Activated T-helper 2 cell treated with anti-CD3 and anti-CD28 coated beads, Interferon-gamma antibody, Interleukin-2, Interleukin-4, amounts not matched to agents 10 μg/mL and 5 μg/mL and 100 μg/mL, durations not matched to agents 14 hours and 24 hours and 36 hours (primary cell): ENCODE measurements around the gene KCNE3. TPM values are rescaled to one million over a fixed set of nuclear protein-coding genes. Genes with fewer than 3 reads are reported as not detected.
"Not testable (repeated sequence)": the region's sequence is repeated elsewhere in the genome, so short reads cannot be mapped to it uniquely, and the experiment has no call there.

ENCODE experiments used
- DNase-seq: peaks from one replicate; pipeline ENCODE4 v3.0.0; 2021; ENCODE audit warnings: low spot score
- H3K27ac Mint-ChIP-seq: one replicate; pipeline ENCODE4 v1.8.0; 2021; ENCODE audit warnings: mixed read lengths
- H3K27me3 Mint-ChIP-seq: one replicate; pipeline ENCODE4 v1.8.0; 2021; ENCODE audit warnings: low read depth, mixed read lengths
- H3K36me3 Mint-ChIP-seq: one replicate; pipeline ENCODE4 v1.8.0; 2021; ENCODE audit warnings: low read depth, mixed read lengths
- H3K4me1 Mint-ChIP-seq: one replicate; pipeline ENCODE4 v1.8.0; 2021; ENCODE audit warnings: low read depth, mixed read lengths
- H3K4me3 Mint-ChIP-seq: one replicate; pipeline ENCODE4 v1.8.0; 2021; ENCODE audit warnings: low read depth, mild to moderate bottlenecking, moderate library complexity, mixed read lengths
- H3K9me3 Mint-ChIP-seq: one replicate; pipeline ENCODE4 v1.8.0; 2021; ENCODE audit warnings: mixed read lengths
- intact Hi-C: fragments of 100-400 bp; cut with micrococcal nuclease; formaldehyde crosslinking; loops from one replicate; pipeline ENCODE4 v1.15.1; 2023
- total RNA-seq: library from RNA; stranded (reverse); gene quantifications from 2 replicates; pipeline ENCODE4 v1.2.3, GENCODE V29; 2022

KCNE3 gene
- total RNA-seq, 1 donor from 2014 or later, result not detected

DNA sequence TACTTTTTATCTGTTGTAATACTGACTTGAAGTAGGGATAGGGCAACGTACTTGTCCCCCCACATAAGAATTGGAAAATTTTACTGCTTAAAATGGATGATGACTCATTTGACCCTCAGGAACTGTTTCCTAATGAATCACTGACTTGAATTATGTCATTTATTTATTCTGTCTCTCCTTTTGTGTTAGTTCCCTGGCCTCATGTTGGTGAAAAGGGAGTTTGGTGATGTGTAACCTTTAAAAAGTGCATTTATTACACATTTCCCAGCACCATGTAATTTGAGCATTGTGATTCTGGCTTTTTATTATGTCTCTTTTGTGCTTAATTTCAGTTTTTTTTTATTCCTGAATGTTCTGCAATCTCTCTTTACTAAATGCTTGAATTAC lies 48.8 kb downstream of the KCNE3 start:
- no peak overlapping the region for H3K4me3 Mint-ChIP-seq
- no peaks in the 10 kb centered on the region for H3K36me3 Mint-ChIP-seq
- H3K27ac Mint-ChIP-seq, result peak overlapping the region; percentile 82
- H3K9me3 Mint-ChIP-seq, result no peaks in the 10 kb centered on the region
- DNase-seq, result no peak
- H3K4me1 Mint-ChIP-seq, result peaks cover 21% of the 10 kb centered on the region
- intact Hi-C loops, result loop anchor here (1.0 kb wide), 1 partner anchor 20 kb away; the partner anchor contains the start of gene PGM2L1
- H3K27me3 Mint-ChIP-seq, result peaks cover 2% of the 10 kb centered on the region

DNA sequence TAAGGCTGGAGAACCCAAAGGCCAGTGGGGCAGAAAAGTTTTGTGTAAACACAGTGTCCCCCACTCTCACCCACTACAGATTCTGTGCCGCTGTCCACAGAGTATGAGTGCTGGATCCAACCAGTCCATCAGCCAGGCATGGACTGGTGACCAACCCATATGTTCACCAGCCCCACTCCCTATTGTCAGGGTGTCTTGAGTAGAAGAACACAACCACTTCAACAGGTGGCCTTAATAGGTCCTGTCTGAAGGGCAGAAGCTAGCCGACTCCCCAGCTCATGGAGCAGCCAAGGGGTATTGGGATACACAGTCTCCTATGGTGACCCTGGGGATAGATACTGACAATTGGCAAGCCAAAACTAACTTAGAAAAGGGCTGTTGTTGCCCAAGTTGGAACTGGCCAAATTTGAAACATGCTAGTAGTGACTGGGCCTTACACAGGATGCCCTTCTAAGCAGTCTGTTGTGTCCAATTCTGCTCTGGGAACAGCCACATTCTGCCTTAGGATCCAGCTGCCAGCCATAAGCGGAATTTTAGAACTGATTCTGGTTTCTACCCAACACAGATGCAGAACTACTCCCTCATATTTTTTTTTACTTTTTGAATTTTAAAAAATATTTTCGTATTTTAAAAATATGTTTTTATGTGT lies 49.4 kb downstream of the KCNE3 start:
- no peak for DNase-seq

DNA sequence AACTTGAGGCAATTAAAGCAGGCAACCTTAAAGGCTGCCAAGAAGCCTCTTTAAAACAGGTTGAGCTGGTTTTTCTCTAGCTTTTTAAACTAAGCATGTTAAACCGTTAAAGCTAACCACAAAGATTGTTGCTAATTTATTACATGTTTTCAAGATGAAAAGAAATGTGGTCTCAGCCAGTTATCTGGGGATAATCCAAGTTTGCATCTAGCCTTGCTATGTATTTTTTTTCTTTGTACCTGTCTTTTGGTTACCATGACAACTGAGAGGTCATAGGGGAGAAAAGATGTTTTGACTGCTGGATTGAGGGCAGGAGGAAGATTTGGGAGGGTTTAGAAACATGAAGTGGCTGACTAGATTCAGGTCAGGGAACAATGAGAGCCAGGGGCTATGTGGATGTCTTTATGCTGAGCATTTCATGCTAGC lies 50.0 kb downstream of the KCNE3 start:
- H3K4me3 Mint-ChIP-seq, result no peak overlapping the region
- no peak for DNase-seq
- intact Hi-C loops, result no loop called here
- H3K9me3 Mint-ChIP-seq, result no peaks in the 10 kb centered on the region
- no peaks in the 10 kb centered on the region for H3K36me3 Mint-ChIP-seq
- peak overlapping the region; percentile 84 for H3K27ac Mint-ChIP-seq
- peaks cover 28% of the 10 kb centered on the region for H3K4me1 Mint-ChIP-seq
- H3K27me3 Mint-ChIP-seq, result peaks cover 2% of the 10 kb centered on the region

More for the DNA sequence above, 49.4 kb downstream of the KCNE3 start:
- intact Hi-C loops, result loop anchor here (1.0 kb wide), 1 partner anchor 20 kb away; the partner anchor contains the start of gene PGM2L1
- Mint-ChIP-seq H3K4me1 (peaks cover 23% of the 10 kb centered on the region), H3K4me3 (no peak overlapping the region), H3K36me3 (no peaks in the 10 kb centered on the region), H3K9me3 (no peaks in the 10 kb centered on the region), H3K27ac (peak overlapping the region; percentile 84), H3K27me3 (peaks cover 2% of the 10 kb centered on the region)

DNA sequence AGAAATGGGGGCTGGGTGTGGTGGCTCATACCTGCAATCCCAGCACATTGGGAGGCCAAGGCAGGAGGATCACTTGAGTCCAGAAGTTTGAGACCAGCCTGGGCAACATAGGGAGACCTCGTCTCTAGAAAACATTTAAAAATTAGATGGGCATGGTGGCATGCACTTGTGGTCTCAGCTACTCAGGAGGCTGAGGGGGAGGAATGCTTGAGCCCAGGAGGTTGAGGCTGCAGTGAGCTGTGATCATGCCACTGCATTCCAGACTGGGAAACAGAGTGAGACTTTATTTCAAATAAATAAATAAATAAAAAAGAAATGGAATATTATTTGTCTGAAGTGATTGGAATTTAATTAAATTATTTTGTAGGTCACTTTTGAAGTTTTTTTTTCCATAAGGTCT lies 50.4 kb downstream of the KCNE3 start:
- H3K36me3 Mint-ChIP-seq, H3K27me3 Mint-ChIP-seq, H3K4me3 Mint-ChIP-seq, H3K9me3 Mint-ChIP-seq, intact Hi-C loops, DNase-seq: not testable (repeated sequence)
- H3K4me1 Mint-ChIP-seq, result peaks cover 32% of the 10 kb centered on the region
- peak overlapping the region; percentile 56 for H3K27ac Mint-ChIP-seq

- Mint-ChIP-seq H3K27me3 (peaks cover 4% of the 10 kb centered on the region), H3K4me1 (peaks cover 25% of the 10 kb centered on the region), H3K27ac (peak overlapping the region; percentile 40), H3K36me3 (no peaks in the 10 kb centered on the region), H3K4me3 (no peak overlapping the region), H3K9me3 (no peaks in the 10 kb centered on the region)
- DNase-seq, result no peak
- intact Hi-C loops, result loop anchor here (2.0 kb wide), 1 partner anchor 14 kb away; the partner anchor contains the start of gene PGM2L1
These were observed 54.5 kb downstream of the KCNE3 start for GRCh38 chr11:74412733-74413359.

GRCh38 chr11:74412321-74412720 lies 55.0 kb downstream of the KCNE3 start:
- DNase-seq, result no peak
- no peaks in the 10 kb centered on the region for H3K9me3 Mint-ChIP-seq
- no peaks in the 10 kb centered on the region for H3K36me3 Mint-ChIP-seq
- H3K27ac Mint-ChIP-seq, result peak overlapping the region; percentile 63
- H3K4me3 Mint-ChIP-seq, result no peak overlapping the region
- peaks cover 20% of the 10 kb centered on the region for H3K4me1 Mint-ChIP-seq
- peaks cover 5% of the 10 kb centered on the region for H3K27me3 Mint-ChIP-seq
- intact Hi-C loops, result loop anchor here (2.0 kb wide), 1 partner anchor 14 kb away; the partner anchor contains the start of gene PGM2L1

DNA sequence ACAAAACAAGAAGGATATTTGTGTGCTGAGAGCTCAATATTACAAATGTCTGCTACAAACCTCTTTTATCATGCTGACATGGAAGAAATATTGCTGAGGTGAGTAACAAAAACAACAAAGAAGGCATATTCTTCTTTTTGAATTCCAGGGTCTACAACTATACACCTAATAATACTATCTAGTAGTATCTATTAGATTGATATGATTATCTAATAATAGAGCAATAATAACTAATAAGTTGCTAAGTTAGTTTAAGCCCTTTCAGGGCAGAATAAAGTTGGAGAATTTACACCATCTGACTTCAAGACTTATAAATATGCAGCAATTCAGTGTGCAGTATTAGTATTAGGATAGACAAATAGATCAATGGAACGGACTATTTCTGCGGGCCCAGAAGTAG lies 57.7 kb downstream of the KCNE3 start:
- H3K27me3 Mint-ChIP-seq, result peaks cover 9% of the 10 kb centered on the region
- intact Hi-C loops, result loop anchor here (10.0 kb wide), 1 partner anchor 395 kb away; no protein-coding TSS in a partner anchor
- H3K36me3 Mint-ChIP-seq, result no peaks in the 10 kb centered on the region
- no peak overlapping the region for H3K27ac Mint-ChIP-seq
- no peak overlapping the region for H3K4me3 Mint-ChIP-seq
- no peak for DNase-seq
- peaks cover 17% of the 10 kb centered on the region for H3K4me1 Mint-ChIP-seq
- no peaks in the 10 kb centered on the region for H3K9me3 Mint-ChIP-seq

Other genes with a start within 250 kb of the KCNE3 start
- gene P4HA3, start 155.9 kb downstream of the KCNE3 start, total RNA-seq, result not detected in 2 replicates
- 17.1 and 18.2 TPM in 2 replicates for gene PGM2L1, start 69.1 kb downstream of the KCNE3 start, total RNA-seq
- 5.3 and 5.7 TPM in 2 replicates for gene LIPT2, start 26.2 kb upstream of the KCNE3 start, total RNA-seq
- 44.5 and 45.6 TPM in 2 replicates for gene POLD3, start 125.0 kb upstream of the KCNE3 start, total RNA-seq